Measurements from ENCODE around the gene PITPNM3.
"Not testable (repeated sequence)": the region's sequence is repeated elsewhere in the genome, so short reads cannot be mapped to it uniquely, and the experiment has no call there.

The PITPNM3 gene

GRCh38 chr17:6556121-6557039 is at the start of gene PITPNM3:
PITPNM3 (minus strand) TSS chr17:6556555; CDS start chr17:6556406, 149 bp downstream.
- no peak for DNase-seq

GRCh38 chr17:6605142-6605541 is 48.8 kb upstream of the PITPNM3 start:
- no peak for DNase-seq

GRCh38 chr17:6603744-6604325 is 47.5 kb upstream of the PITPNM3 start:
- DNase-seq = no peak

GRCh38 chr17:6602141-6602540 is 45.8 kb upstream of the PITPNM3 start:
- DNase-seq = no peak

GRCh38 chr17:6599364-6599763 is 43.0 kb upstream of the PITPNM3 start:
- no peak for DNase-seq

GRCh38 chr17:6597727-6598126 is 41.4 kb upstream of the PITPNM3 start:
- DNase-seq = no peak

GRCh38 chr17:6596941-6597340 is 40.6 kb upstream of the PITPNM3 start:
- DNase-seq = no peak

- DNase-seq = no peak
Measured at GRCh38 chr17:6596511-6596910, 40.2 kb upstream of the PITPNM3 start.

GRCh38 chr17:6596081-6596480 is 39.7 kb upstream of the PITPNM3 start:
- DNase-seq = no peak

GRCh38 chr17:6593371-6593770 is 37.0 kb upstream of the PITPNM3 start:
- DNase-seq = not testable (repeated sequence)

- no peak for DNase-seq
Measured at GRCh38 chr17:6592173-6592572, 35.8 kb upstream of the PITPNM3 start.

GRCh38 chr17:6591599-6592158 is 35.3 kb upstream of the PITPNM3 start:
- DNase-seq = no peak

GRCh38 chr17:6589266-6589946 is 33.1 kb upstream of the PITPNM3 start:
- no peak for DNase-seq

- no peak for DNase-seq
Measured at GRCh38 chr17:6588165-6588564, 31.8 kb upstream of the PITPNM3 start.

- no peak for DNase-seq
Measured at GRCh38 chr17:6587310-6587709, 31.0 kb upstream of the PITPNM3 start.

- no peak for DNase-seq
Measured at GRCh38 chr17:6583411-6583810, 27.1 kb upstream of the PITPNM3 start.

- no peak for DNase-seq
Measured at GRCh38 chr17:6580625-6581024, 24.3 kb upstream of the PITPNM3 start.

GRCh38 chr17:6578491-6578890 is 22.1 kb upstream of the PITPNM3 start:
- DNase-seq = no peak

GRCh38 chr17:6577686-6578263 is 21.4 kb upstream of the PITPNM3 start:
- no peak for DNase-seq

GRCh38 chr17:6576038-6576785 is 19.9 kb upstream of the PITPNM3 start:
- DNase-seq = no peak

- DNase-seq = no peak
Measured at GRCh38 chr17:6575596-6575988, 19.2 kb upstream of the PITPNM3 start.

All from NCI-H187 treated with DMSO at 0.1 percent for 48 hours (cell line).